ENCODE results near the gene SMARCC2. TPM values are rescaled to one million over a fixed set of nuclear protein-coding genes. Genes with fewer than 3 reads are reported as not detected.

The SMARCC2 gene
- total RNA-seq, 1 donor from 2014 or later, result 207 TPM

- Mint-ChIP-seq H3K9me3 (ENCODE audit: low read depth) (no peaks in the 10 kb centered on the region), H3K27ac (peak overlapping the region; percentile 24), H3K27me3 (no peaks in the 10 kb centered on the region), H3K36me3 (ENCODE audit: insufficient read depth) (peaks cover 36% of the 10 kb centered on the region), H3K4me1 (ENCODE audit: low read depth) (peaks cover 2% of the 10 kb centered on the region), H3K4me3 (ENCODE audit: low read depth) (no peak overlapping the region)
- TF ChIP-seq, protein P1, sequence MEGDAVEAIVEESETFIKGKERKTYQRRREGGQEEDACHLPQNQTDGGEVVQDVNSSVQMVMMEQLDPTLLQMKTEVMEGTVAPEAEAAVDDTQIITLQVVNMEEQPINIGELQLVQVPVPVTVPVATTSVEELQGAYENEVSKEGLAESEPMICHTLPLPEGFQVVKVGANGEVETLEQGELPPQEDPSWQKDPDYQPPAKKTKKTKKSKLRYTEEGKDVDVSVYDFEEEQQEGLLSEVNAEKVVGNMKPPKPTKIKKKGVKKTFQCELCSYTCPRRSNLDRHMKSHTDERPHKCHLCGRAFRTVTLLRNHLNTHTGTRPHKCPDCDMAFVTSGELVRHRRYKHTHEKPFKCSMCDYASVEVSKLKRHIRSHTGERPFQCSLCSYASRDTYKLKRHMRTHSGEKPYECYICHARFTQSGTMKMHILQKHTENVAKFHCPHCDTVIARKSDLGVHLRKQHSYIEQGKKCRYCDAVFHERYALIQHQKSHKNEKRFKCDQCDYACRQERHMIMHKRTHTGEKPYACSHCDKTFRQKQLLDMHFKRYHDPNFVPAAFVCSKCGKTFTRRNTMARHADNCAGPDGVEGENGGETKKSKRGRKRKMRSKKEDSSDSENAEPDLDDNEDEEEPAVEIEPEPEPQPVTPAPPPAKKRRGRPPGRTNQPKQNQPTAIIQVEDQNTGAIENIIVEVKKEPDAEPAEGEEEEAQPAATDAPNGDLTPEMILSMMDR (IDR thresholded peaks at IDR 0.05; ENCODE audit: unreplicated experiment), result no peak
- no peak for DNase-seq (ENCODE audit: low spot score, unreplicated experiment)
Measured at GRCh38 chr12:56141946-56142784, 47.1 kb downstream of the SMARCC2 start.

GRCh38 chr12:56137853-56138571 lies 51.3 kb downstream of the SMARCC2 start:
- H3K27ac Mint-ChIP-seq, result no peak overlapping the region
- H3K27me3 Mint-ChIP-seq, result no peaks in the 10 kb centered on the region
- TF ChIP-seq, protein P1 (IDR thresholded peaks at IDR 0.05; ENCODE audit: unreplicated experiment), result no peak
- no peak overlapping the region for H3K4me3 Mint-ChIP-seq (ENCODE audit: low read depth)
- no peaks in the 10 kb centered on the region for H3K4me1 Mint-ChIP-seq (ENCODE audit: low read depth)
- DNase-seq (ENCODE audit: low spot score, unreplicated experiment), result no peak
- no peaks in the 10 kb centered on the region for H3K9me3 Mint-ChIP-seq (ENCODE audit: low read depth)
- peaks cover 39% of the 10 kb centered on the region for H3K36me3 Mint-ChIP-seq (ENCODE audit: insufficient read depth)

DNA sequence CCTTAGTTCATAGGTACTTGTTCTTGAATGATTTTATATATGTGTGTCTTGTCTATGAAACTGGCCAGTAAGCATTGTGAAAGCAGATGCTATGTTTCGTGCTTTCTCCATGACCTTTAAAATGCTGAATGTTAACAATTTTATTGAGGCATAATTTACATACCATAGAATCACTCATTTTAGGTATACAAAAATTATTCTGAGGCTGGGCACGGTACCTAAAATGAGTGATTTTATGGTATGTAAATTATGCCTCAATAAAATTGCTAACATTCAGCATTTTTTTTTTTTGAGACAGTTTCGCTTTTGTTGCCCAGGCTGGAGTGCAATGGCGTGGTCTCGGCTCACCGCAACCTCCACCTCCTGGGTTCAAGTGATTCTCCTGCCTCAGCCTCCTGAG lies 54.4 kb downstream of the SMARCC2 start:
- Mint-ChIP-seq H3K27me3 (no peaks in the 10 kb centered on the region), H3K4me3 (ENCODE audit: low read depth) (no peak overlapping the region), H3K9me3 (ENCODE audit: low read depth) (no peaks in the 10 kb centered on the region), H3K4me1 (ENCODE audit: low read depth) (peaks cover 4% of the 10 kb centered on the region), H3K36me3 (ENCODE audit: insufficient read depth) (peaks cover 42% of the 10 kb centered on the region), H3K27ac (no peak overlapping the region)
- no peak for DNase-seq (ENCODE audit: low spot score, unreplicated experiment)
- TF ChIP-seq, protein P1 (IDR thresholded peaks at IDR 0.05; ENCODE audit: unreplicated experiment), result no peak

DNA sequence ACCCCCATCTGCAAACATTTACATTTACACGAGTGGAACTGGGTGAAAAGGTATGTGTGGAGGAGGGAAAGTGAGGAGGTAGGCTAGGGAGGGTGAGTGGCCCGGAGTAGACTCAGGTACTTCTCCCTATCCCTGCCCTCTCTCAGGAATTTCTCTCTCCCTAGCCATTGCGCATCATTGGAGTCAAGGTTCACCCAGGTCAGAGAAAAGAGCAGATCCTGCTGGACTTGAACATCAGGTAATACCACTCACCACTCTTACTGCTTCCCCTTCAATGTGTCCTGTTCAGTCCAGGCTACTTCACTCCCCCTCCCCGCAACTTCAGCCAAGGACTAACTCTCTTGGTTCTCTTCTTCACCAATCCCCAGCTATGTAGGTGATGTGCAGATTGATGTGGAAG lies 58.4 kb downstream of the SMARCC2 start:
- Mint-ChIP-seq H3K9me3 (ENCODE audit: low read depth) (no peaks in the 10 kb centered on the region), H3K36me3 (ENCODE audit: insufficient read depth) (peaks cover 24% of the 10 kb centered on the region), H3K27ac (no peak overlapping the region), H3K27me3 (no peaks in the 10 kb centered on the region), H3K4me1 (ENCODE audit: low read depth) (peaks cover 31% of the 10 kb centered on the region), H3K4me3 (ENCODE audit: low read depth) (peak overlapping the region; percentile 67)
- TF ChIP-seq, protein P1 (IDR thresholded peaks at IDR 0.05; ENCODE audit: unreplicated experiment), result no peak
- no peak for DNase-seq (ENCODE audit: low spot score, unreplicated experiment)

DNA sequence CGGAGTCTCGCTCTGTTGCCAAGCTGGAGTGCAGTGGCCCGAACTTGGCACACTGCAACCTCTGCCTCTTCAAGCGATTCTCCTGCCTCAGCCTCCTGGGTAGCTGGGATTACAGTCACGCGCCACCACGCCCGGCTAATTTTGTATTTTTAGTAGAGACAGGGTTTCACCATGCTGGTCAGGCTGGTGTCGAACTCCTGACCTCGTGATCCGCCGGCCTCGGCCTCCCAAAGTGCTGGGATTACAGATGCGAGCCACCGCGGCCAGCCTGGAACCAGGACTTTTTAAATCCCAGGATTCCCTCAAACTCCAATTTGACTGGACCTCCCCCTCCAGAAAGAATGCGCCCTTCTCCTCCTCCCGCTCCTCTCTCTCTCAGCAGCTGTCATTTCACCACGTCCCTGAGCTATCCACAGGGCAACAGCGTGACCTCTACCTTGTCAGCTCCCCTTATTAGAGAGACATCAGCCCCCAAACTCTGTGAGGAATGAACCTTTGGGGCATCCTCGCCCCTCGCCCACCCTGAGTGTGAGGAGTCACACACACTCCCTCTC lies 59.3 kb downstream of the SMARCC2 start:
- Mint-ChIP-seq H3K27ac (no peak overlapping the region), H3K4me3 (ENCODE audit: low read depth) (peak overlapping the region; percentile 93), H3K27me3 (no peaks in the 10 kb centered on the region), H3K36me3 (ENCODE audit: insufficient read depth) (peaks cover 24% of the 10 kb centered on the region), H3K4me1 (ENCODE audit: low read depth) (peaks cover 31% of the 10 kb centered on the region), H3K9me3 (ENCODE audit: low read depth) (no peaks in the 10 kb centered on the region)
- TF ChIP-seq, protein P1 (IDR thresholded peaks at IDR 0.05; ENCODE audit: unreplicated experiment), result no peak
- no peak for DNase-seq (ENCODE audit: low spot score, unreplicated experiment)
